HT1080 (cell line): ENCODE data around the gene COL20A1. TPM values are rescaled to one million over a fixed set of nuclear protein-coding genes. Genes with fewer than 3 reads are reported as not detected.

ENCODE experiments used
- DNase-seq: peaks from one replicate; pipeline ENCODE4 v3.0.0-alpha.2; 2015; ENCODE audit warnings: low read depth
- total RNA-seq: library from RNA; depleted of rRNA; stranded (reverse); fragments of >200 nt; shearing (Covaris generic); gene quantifications from 2 replicates; pipeline ENCODE4 v1.2.3, GENCODE V29; 2014

COL20A1 gene
- total RNA-seq, 1 experiment from 2014 or later, result not detected

- no peak for DNase-seq
Observed at GRCh38 chr20:63319164-63320040, 26.4 kb downstream of the COL20A1 start.

GRCh38 chr20:63320041-63320511 is 27.1 kb downstream of the COL20A1 start:
- DNase-seq, result no peak

DNA sequence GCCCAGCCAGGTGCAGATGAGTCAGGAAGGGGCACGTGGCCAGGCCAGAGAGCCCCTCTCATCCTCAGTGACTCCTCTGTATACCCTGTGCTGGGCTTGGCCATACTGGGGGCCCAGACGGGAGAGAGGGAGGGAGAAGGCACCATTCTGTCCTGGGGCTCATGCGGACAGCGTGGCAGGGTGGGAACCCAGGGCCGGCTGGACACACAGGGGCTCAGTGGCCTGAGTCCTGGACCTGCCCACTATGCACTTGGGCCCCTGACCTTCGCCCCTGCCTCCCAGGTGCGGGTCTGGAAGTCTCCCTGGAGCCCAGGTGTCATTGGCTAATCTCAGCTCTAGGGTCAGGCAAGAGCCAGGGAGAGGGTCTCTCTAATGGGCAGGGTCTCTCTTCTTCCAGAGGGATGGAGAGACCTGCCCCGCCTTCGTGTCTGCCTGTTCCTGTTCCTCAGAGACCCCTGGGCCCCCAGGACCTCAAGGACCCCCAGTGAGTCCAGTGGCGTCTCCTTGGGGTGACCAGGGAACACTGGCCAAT is 27.7 kb downstream of the COL20A1 start:
- no peak for DNase-seq

DNA sequence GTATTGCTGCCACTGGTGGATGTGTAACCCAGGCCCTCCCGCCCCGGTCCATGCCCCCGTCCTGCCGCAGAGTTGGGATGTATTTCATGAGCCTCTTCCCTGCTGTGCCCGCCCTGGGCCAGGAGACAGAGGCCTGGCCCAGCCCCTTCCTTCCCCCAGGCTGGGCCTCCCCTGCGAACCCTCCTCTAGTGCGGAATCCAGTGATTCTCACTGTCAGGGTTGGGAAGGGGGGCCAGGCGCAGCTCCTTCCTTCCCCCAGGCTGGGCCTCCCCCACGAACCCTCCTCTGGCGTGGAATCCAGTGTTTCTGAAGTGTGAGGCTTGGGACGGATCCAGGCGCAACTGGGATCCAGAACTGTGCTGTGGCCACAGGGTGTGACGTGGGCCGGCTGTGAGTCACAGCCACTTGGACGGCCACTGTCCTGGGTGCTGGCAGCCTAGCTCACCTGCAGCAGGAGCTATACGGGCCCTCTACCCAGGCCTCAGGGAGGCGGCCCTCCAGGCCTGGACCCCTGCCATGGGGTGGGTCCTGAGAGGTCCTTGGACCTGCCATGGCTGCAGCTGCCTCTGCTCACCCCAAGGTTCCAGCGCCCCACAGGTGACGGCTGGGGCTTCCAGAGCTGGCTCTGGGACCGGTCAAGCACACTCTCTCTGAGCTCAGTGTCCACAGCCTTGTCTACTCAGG is 28.3 kb downstream of the COL20A1 start:
- no peak for DNase-seq

- no peak for DNase-seq
Observed at GRCh38 chr20:63322146-63322932, 29.4 kb downstream of the COL20A1 start.

GRCh38 chr20:63322933-63323273 is 29.9 kb downstream of the COL20A1 start:
- DNase-seq, result no peak

DNA sequence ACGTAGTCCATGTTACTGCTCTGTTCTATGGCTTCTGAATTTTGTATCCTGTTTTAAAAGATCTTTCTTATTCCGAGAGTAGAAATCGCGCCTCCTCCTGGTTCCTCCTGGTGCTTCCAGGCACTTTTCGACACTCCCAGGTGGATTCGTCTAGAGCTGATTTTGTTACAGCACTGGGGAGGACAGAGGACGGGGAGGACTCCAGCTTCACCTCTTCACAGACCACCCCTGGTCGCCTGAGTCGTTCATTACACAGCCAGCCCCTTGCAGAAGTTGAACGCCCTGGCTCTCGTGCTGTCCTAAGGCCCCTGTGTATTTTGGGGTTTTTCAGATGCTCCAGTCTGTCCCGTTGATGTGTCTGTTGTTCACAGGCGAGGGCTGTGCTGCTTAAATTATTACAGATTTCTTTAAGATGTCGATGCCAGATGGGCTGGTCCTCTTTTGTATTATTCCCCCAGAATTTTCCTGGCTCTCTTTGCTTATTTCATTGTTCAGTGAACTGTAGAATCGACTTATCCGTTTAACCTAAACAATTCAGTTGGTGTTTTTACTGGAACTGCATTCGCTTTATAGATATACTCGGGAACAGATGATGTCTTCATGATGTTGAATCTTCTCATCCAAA is 30.5 kb downstream of the COL20A1 start:
- DNase-seq, result no peak

GRCh38 chr20:63325021-63325471 is 32.1 kb downstream of the COL20A1 start:
- no peak for DNase-seq

- DNase-seq, result no peak
Observed at GRCh38 chr20:63325554-63326313, 32.7 kb downstream of the COL20A1 start.

GRCh38 chr20:63326314-63327230 is 33.6 kb downstream of the COL20A1 start:
- no peak for DNase-seq

DNA sequence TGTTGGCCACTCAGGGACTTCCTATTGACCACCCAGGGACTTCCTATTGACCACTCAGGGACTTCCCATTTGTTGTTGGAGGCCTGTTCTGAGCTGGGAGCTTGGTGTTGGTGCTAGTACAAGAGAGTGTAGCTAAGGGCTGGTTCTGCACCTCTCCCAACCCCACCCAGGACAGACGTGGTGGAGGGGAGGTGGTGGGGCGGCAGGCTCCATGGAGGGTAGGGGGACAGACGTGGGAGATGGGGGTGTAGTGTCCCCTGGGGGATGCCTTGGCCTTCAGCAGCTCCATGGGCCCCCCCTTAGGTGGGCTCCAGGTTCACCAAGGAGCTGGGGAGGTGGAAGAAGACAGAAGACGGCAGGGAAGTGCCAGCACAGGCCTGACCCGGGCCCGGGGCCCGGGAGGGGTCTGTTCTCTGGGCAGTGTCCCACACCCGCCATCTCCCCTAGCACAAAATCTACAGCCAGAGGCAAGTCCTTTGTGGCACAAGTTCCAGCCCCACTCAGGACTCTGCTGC is 34.3 kb downstream of the COL20A1 start:
- no peak for DNase-seq

DNA sequence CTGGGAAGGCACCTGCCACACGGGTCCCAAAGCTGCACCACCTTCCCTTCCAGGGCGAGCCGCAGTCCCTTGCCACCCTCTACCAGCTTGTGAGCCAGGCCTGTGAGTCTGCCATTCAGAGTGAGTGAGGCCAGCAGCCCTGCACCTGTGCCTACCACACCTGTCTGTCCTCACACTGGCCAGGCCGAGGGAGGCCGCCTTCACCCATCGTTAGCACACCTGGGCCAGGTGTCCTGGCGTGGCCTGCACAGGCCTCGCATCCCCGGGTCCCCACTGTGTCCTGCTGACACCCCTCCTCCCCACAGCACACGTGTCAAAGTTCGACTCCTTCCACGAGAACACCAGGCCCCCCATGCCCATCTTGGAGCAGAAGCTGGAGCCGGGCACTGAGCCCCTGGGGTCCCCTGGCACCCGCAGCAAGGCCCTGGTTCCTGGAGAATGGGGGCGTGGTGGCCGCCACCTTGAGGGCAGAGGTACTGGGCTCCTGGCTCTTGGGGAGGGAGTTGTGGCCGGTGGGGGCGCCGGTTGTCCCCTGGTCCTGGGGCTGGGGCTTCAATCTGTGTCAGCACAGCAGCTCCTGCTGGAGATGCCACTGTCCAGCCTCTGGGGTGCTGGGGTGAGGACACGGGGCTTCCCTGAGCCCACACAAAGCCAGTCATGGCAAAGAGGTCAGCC is 35.2 kb downstream of the COL20A1 start:
- no peak for DNase-seq

- DNase-seq, result no peak
Observed at GRCh38 chr20:63328718-63329275, 35.8 kb downstream of the COL20A1 start.

DNA sequence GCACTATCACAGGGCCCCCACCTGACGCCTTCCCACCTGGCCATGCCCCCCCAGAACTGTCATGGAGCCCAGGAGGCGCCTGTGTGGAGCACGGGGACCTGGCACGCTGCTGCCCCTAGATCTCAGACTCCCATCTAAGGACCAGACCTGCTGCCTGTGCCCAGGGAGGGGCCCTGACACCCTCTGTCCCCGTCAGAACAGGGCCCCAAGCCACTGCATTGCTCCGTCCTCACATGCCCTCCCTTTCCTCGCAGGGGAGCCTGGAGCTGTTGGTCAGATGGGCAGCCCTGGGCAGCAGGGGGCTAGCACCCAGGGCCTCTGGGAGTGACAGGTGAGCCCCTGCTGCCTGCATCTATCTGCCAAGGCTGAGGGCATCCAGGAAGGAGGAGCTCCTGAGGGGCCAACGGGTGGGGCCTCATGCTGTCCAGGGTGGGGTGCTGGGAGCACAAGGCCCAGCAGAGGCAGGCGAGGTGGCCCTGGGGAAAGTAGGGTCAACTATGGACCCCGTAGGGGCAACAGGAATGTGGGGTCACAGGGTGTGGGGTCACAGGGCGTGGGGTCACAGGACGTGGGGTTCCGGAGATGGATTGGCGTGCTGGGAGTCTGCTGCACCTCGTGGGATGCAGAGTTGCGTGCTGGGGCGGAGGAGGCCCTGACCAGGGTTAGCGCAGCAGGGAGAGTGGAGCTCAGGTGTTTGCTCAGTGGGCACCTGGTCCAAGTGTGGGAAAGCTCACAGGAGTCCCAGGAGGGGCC is 36.5 kb downstream of the COL20A1 start:
- DNase-seq, result no peak

DNA sequence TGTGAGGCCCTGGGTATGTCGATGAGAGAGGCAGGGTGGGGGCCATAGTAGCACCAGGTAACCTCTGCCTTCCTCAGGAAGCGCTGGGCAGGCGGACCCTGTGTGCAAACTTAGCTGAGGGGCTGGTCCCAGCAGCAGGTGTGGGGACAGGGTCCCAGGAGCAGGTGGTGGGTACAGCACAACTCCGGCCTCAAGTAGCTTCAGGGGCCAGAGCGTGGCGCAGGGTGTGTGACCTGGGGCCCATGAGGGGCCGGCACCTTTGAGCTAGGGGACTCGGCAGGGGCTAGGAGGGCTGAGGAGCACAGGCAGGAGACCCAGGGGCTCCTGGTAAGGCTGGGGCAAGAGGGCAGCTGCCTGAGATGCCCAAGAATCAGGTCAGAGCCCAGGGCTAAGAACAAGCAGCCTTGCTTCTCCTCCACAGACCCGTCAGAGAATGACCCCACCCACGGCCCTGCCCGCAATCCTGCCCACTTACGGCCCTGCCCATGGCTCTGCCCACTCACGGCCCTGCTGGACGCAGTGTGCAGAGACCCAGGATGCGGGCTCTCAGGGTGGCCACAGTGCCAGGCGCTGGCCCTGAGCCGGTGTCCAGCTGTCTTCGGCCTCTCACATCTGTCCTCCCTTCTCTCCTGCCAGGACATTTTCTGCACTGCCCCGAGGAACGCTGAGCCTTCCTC is 37.2 kb downstream of the COL20A1 start:
- no peak for DNase-seq

DNA sequence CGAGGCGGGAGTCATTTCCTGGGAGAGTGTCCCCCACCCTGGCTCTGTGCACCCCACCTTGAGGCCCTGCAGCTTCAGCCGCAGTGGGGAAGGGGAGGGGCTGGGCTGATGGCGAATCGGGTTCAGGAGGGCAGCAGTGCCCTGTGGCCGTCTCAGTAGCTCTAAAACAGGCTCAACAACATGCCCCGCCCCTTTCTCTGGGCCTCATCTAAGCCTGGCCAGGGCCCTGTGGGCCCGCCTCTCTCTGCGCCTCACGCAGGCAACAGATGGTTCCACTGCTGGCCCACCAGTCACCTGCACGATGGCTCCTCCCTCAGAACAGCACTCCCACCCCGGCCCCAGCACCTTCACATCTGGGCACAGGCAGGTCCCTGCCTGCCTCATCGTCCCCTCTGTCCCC is 38.0 kb downstream of the COL20A1 start:
- no peak for DNase-seq
